ENCODE data around the gene LDB2.

LDB2 gene

DNA sequence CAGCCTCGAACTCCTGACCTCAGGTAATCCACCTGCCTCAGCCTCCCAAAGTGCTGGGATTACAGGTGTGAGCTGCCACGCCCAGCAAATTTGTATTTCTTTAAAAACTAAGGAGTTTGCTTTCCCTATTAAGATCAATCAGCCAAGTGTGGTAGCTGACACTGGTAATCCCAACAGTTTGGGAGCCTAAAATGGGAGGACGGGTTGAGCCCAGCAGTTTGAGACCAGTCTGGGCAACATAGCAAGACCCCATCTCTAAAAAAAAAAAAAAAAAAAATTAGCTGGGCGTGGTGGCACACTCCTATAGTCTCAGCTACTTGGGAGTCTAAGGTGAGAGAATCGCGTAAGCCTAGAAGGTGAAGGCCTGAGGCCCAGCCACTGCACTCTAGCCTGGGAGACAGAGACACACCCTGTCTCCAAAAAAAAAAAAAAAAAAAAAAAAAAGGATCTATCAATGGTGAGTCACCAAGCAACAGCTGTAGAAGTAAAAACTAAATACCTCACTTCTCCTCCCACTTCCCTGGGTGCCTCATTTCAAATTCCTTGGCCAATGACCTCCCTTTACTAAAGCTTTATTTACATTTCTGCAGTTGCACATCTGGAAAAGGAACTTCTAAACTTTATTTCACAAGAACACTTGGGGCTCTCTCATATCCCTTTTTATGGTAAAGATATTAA is 54.5 kb downstream of the LDB2 start:
- no peak for DNase-seq (ENCODE audit: low read depth in 2 of 2)

GRCh38 chr4:16838226-16838875 is 60.1 kb downstream of the LDB2 start:
- DNase-seq (ENCODE audit: low read depth in 2 of 2), result no peak

DNA sequence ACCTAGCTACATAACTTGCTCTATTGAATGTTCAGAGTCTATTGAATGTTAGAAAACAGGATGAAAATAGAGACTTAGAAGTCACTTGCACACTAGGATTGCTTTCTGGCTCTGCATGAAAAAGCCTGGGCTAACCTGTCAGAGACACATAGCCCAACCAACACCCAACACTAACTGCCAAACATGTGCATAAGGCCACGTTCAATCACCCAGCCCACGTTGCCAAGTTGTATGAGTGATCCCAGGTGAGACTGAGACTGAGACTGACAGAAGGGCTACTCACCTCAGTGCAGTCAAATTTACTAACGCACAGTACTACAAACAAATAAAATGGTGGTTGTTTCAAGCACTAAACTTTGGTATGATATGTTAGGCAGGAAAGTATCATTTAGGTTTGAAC is 61.0 kb downstream of the LDB2 start:
- no peak for DNase-seq (ENCODE audit: low read depth in 2 of 2)

DNA sequence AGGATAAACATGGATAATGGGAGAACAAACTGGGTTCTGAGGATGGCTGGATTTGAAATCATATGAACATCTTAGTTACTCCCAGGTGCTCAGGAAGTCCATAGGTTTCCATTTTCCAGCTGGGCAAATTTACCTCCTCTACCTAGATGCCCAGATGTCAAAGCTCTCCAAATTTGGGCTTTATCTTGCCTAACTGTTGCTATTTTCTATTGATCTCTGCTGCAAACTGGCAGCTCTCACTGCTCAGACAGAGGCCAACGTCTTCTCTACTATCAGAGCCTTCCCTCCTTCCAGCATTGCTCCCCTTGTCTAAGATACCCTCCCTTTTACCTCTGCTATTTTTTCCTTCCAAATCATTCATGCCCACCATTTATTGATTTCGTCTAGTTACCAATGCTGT is 62.1 kb downstream of the LDB2 start:
- no peak for DNase-seq (ENCODE audit: low read depth in 2 of 2)

DNA sequence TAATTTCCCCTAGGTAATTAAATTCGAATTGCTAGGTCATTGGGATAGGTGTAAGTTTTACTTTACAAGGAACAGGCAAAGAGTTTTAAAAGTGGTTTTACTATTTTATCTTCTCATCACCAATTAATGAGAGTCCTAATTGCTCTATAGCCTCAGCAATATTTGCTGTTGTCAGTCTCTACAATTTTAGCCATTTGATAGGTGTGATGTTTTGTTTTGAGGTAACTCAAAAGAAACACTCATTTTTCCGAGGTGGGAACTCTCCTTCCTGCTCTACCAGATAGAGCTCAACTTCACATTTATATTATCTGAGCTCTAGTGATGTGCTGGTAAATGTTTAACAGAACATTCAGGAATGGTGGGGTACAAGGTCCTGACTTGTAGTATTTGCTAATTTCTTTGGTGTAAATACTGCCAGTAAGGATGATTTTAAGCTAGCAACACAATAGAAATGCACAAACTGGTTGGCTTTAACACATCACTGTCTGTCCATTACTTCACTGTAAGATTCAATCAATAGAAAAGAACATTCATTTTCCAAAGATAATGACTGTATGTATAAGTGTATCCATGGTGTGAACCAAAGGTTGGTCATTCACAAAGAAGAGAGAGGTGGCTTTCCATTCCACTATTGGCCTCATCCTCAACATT is 62.7 kb downstream of the LDB2 start:
- DNase-seq (ENCODE audit: low read depth in 2 of 2), result no peak

GRCh38 chr4:16834814-16835213 is 63.6 kb downstream of the LDB2 start:
- no peak for DNase-seq (ENCODE audit: low read depth in 2 of 2)

- no peak for DNase-seq (ENCODE audit: low read depth in 2 of 2)
Measured at GRCh38 chr4:16833722-16834121, 64.7 kb downstream of the LDB2 start.

DNA sequence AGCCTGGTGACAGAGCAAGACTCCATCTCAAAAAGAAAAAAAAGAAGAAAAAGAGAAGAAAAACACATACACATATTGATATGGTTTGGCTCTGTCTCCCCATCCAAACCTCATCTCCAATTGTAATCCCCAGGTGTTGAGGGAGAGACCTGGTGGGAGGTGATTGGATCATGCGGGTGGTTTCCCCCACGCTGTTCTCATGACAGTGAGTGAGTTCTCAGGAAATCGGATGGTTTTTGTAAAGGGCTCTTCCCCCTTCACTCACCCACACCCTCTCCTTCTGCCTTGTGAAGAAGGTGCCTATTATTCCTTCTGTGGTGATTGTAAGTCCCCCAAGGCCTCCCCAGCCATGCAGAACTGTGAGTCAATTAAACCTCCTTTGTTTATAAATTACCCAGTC is 68.4 kb downstream of the LDB2 start:
- DNase-seq (ENCODE audit: low read depth in 2 of 2), result no peak

- no peak for DNase-seq (ENCODE audit: low read depth in 2 of 2)
Measured at GRCh38 chr4:16827794-16828724, 70.4 kb downstream of the LDB2 start.

GRCh38 chr4:16827045-16827444 is 71.4 kb downstream of the LDB2 start:
- DNase-seq (ENCODE audit: low read depth in 2 of 2), result no peak

DNA sequence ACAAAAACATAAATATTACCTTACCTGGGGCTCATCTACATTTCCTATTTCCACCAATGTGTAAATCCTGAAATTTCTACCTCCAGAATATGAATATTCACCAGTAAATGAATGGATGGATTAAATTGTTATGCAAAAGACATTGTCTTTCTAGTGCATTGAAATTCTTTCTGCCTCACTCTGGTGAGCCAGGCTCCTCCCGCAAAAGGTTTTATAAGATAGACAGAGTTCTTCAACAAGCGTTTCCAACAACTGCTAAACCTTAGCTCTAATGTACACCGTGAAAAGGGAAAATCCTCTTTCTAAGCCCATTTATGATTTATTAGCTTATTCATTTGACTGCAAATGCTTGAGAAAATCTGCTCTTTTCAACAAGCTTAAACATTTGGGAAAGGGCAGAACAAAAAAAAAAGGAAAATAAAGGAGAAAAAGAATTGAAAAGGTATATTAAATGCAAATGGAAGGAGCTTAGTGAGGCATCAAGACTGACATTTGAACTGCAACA is 72.0 kb downstream of the LDB2 start:
- DNase-seq (ENCODE audit: low read depth in 2 of 2), result no peak

- DNase-seq (ENCODE audit: low read depth in 2 of 2), result no peak
Measured at GRCh38 chr4:16824278-16824806, 74.1 kb downstream of the LDB2 start.

- no peak for DNase-seq (ENCODE audit: low read depth in 2 of 2)
Measured at GRCh38 chr4:16820329-16820728, 78.1 kb downstream of the LDB2 start.

DNA sequence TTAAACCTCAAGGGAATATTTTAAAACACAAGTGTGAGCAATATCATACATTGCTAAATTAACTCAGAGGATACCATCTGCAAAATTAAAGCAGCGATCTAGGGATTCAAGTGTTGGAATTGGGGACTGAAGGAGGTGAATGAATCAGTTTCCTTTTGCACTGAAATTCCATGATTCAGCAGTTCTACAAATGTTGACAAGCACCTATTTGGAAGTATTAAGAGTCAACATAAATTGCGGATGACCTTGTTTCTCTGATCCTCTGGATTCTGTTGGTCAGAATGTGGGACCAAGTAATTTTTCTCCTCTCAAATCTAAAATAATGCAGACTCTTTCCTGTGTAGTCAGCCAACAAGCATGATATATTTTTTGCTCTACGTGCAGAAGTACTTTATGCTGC is 78.8 kb downstream of the LDB2 start:
- no peak for DNase-seq (ENCODE audit: low read depth in 2 of 2)

- DNase-seq (ENCODE audit: low read depth in 2 of 2), result no peak
Measured at GRCh38 chr4:16818005-16818404, 80.4 kb downstream of the LDB2 start.

GRCh38 chr4:16817286-16817685 is 81.2 kb downstream of the LDB2 start:
- no peak for DNase-seq (ENCODE audit: low read depth in 2 of 2)

- no peak for DNase-seq (ENCODE audit: low read depth in 2 of 2)
Measured at GRCh38 chr4:16814361-16814760, 84.1 kb downstream of the LDB2 start.

DNA sequence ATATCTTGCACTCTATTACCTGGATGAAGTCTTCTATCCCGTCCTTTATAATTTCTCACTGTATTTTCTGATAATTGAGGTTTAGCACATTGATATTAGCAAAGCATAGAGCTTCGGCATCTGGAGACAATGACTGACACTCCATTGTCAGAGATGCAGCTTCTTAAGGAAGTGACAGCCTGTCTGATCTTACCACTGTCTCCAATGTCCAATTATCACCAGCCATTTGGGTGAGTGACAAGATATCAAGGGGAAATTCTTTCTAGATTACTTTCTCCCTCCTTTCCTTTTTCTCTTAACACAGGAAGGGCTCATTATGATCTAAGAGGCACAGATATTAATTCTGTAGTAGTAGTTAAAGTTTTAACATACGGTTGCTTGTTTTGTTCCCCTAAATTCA is 86.4 kb downstream of the LDB2 start:
- DNase-seq (ENCODE audit: low read depth in 2 of 2), result no peak

- no peak for DNase-seq (ENCODE audit: low read depth in 2 of 2)
Measured at GRCh38 chr4:16809943-16810342, 88.5 kb downstream of the LDB2 start.

DNA sequence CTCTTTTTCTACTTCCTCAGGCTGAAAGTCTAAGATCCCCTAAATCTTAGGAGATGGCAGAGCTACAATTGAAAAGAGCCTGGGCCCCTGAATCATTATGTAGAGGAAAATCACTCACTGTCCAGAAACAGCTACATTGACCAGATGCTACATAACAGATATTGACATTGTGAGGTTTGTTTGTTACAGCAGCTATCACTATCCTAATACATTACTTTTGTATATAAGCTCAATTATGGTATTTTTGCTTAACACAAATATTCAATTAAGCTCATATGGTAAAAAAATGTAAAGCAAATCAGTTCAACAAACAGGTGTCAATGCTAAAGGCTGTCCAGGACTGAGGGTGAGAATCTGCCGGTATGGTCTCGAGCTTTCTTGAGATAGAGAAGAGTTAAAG is 89.4 kb downstream of the LDB2 start:
- no peak for DNase-seq (ENCODE audit: low read depth in 2 of 2)

DNA sequence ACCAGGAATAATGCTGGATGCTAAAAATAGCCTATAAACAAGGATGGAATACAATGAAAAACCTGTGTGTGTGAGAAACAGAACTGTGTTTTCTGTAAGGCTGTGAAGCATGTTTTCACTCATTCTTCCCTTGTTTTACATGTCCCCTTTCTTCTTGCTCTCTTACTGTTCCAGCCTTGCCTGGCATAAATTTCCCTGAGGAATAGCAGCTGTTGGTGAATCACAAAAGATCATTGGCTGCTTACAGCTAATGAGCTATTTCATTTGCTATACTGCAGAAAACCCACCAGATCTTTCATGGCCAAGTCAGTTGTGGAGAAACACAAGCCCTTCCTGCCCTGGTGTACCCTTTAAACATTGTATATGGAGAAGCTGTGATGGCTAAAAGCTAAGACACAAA is 91.1 kb downstream of the LDB2 start:
- DNase-seq (ENCODE audit: low read depth in 2 of 2), result no peak

DNA sequence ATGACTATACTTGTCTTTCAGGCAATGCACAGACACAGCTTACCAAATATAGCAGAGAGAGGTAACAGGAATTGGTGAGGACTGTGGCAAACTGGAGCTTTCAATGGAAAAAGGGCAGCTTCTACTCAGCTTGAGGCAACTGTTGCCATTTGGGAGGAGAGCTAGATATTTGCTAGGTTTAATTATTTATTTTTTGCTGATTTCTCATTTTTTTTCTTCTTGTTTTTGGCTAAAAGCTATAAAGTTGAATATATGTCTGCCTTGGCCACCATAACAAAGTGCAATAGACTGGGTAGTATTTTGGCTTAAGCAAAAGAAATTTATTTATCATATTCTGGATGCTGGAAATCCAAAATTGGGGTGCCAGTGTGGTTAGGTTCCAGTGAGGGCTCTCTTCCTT is 93.9 kb downstream of the LDB2 start:
- no peak for DNase-seq (ENCODE audit: low read depth in 2 of 2)
